Measurements from ENCODE around the gene DDC. TPM values are rescaled to one million over a fixed set of nuclear protein-coding genes. Genes with fewer than 3 reads are reported as not detected.
A peak's percentile ranks its signal among the peaks of the same experiment; 100 is the strongest.

The DDC gene
- total and polyA plus RNA-seq, 7 donors = 0.36 to 77.2 (median 49.9) TPM; not detected in 3

DNA sequence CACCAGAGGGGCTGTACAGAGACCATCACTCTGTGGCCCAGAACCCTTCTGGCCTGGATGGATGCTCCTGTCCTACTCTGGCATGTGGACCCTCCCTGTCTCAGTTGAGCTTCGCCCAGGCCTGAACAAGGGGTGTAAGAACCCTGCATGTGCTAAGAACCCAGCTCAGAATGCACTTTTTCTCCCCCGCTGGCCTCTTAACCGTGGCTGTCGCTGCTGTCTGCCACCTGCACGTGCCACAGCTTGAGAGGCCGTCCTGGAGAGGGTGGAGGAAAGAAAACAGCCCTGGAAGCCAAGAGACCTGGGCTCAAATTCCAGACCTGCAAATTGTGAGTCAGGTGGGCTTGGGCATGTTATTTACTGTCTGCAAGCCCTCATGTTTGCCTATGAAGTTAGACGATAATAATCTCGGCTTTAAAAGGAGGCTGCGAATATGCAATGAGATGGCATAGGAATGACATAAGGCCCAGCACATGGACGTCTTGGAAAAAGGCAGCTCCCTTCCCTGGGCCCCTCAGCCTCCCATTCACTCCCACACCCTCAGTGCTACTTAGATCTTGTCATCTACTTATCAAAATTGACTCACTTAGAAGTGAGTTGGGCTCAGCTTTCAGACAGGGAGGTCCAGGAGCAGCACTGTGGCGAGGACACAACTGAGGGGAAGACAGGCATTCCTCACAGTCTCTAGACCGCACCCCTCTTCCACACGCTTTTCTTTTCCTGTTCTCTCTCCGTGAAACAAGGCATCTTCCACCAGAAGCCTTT lies 146.5 kb downstream of the DDC start:
- no peaks in the 10 kb centered on the region for H3K36me3 ChIP-seq
- no peaks in the 10 kb centered on the region for H3K9me3 ChIP-seq
- no peaks in the 10 kb centered on the region for H3K4me1 ChIP-seq
- H3K27ac ChIP-seq = no peak overlapping the region
- 81 to 83% methylated on average over 14 of the region's 14 CpGs for WGBS, 2 donors
- no peak for TF ChIP-seq EP300 (IDR thresholded peaks at IDR 0.05)
- no peak for TF ChIP-seq POLR2AphosphoS5 (IDR thresholded peaks at IDR 0.05)
- TF ChIP-seq POLR2A (IDR thresholded peaks at IDR 0.05) = no peak
- TF ChIP-seq, protein P1, sequence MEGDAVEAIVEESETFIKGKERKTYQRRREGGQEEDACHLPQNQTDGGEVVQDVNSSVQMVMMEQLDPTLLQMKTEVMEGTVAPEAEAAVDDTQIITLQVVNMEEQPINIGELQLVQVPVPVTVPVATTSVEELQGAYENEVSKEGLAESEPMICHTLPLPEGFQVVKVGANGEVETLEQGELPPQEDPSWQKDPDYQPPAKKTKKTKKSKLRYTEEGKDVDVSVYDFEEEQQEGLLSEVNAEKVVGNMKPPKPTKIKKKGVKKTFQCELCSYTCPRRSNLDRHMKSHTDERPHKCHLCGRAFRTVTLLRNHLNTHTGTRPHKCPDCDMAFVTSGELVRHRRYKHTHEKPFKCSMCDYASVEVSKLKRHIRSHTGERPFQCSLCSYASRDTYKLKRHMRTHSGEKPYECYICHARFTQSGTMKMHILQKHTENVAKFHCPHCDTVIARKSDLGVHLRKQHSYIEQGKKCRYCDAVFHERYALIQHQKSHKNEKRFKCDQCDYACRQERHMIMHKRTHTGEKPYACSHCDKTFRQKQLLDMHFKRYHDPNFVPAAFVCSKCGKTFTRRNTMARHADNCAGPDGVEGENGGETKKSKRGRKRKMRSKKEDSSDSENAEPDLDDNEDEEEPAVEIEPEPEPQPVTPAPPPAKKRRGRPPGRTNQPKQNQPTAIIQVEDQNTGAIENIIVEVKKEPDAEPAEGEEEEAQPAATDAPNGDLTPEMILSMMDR (IDR thresholded peaks at IDR 0.05) = no peak
- H3K27me3 ChIP-seq = no peaks in the 10 kb centered on the region
- no peak for DNase-seq
- intact Hi-C loops (cut with DNase I) = loop anchor here (5.0 kb wide), 2 partner anchors 276 to 326 kb away; partner anchors contain the start of gene ZPBP
- H3K4me3 ChIP-seq = no peak overlapping the region

DNA sequence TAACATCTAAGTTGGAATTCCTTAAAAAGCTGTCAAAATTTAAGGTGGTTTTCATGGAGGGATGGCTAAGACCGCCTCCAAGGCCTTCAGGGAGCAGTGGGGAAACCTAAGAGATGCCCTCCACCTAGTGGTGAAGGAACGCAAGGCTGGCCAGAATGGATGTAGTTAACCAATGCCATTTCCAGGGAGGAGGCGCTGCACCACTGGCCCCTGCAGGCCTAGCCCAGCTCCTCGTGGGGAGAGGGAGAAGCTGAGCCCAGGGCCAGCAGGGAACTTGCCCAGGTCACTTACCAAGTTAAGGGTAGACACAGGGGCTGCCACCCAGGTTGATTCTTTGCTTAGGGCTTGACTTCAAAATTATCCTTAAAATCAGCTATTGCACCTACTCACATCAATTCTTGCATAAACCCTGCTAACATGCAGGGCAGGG lies 147.1 kb downstream of the DDC start:
- peak; percentile 76 for DNase-seq
- TF ChIP-seq POLR2AphosphoS5 (IDR thresholded peaks at IDR 0.05) = no peak
- TF ChIP-seq, protein P1 (IDR thresholded peaks at IDR 0.05) = peak in 3 of 4 experiments; percentile 23 to 59 (median 44)
- Histone ChIP-seq H3K4me1 (no peaks in the 10 kb centered on the region), H3K36me3 (no peaks in the 10 kb centered on the region), H3K4me3 (no peak overlapping the region), H3K27me3 (no peaks in the 10 kb centered on the region), H3K9me3 (no peaks in the 10 kb centered on the region), H3K27ac (no peak overlapping the region)
- WGBS, 2 donors = 7 to 11% methylated on average over 4 of the region's 4 CpGs
- intact Hi-C loops (cut with DNase I) = loop anchor here (5.0 kb wide), 2 partner anchors 276 to 326 kb away; partner anchors contain the start of gene ZPBP

DNA sequence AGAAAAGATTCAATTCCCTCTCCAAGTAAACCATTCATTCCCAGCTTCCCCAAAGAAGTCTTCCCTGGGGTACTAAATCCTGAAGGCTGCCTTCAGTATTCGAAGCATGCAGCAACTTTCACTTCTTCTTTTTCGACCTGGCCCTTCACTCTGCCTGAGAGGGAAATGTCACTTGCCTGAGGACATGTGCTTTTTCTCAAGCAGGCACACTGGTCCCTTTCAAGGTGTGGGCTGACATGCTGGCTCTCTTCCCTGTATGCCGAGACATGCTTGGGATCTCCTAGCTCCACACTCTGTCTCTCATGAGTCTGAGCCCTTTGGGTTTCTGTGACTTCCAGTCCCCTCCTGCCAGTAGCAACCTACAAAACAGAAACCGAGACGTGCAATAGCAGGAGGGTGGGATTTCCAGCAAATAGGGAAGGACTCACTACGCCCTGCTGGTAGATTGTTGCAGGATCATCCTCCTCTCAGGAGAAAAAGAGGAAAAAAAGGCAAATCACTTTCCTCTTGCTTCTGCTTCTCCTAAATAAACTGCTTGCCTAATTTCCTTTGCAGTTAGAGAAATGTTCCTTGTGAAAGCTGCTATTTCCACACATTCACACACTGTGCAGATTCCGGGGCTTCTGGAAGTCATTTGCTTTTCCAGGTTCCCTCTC lies 148.6 kb downstream of the DDC start:
- Histone ChIP-seq H3K4me3 (no peak overlapping the region), H3K4me1 (no peaks in the 10 kb centered on the region), H3K9me3 (no peaks in the 10 kb centered on the region), H3K36me3 (no peaks in the 10 kb centered on the region), H3K27ac (no peak overlapping the region), H3K27me3 (no peaks in the 10 kb centered on the region)
- 60 to 71% methylated on average over 7 of the region's 7 CpGs for WGBS, 2 donors
- intact Hi-C loops (cut with DNase I) = loop anchor here (5.0 kb wide), 2 partner anchors 274 to 324 kb away; partner anchors contain the start of gene ZPBP
- no peak for TF ChIP-seq POLR2A (IDR thresholded peaks at IDR 0.05)
- TF ChIP-seq POLR2AphosphoS5 (IDR thresholded peaks at IDR 0.05) = no peak
- TF ChIP-seq, protein P1 (IDR thresholded peaks at IDR 0.05) = no peak
- no peak for TF ChIP-seq EP300 (IDR thresholded peaks at IDR 0.05)
- no peak for DNase-seq

DNA sequence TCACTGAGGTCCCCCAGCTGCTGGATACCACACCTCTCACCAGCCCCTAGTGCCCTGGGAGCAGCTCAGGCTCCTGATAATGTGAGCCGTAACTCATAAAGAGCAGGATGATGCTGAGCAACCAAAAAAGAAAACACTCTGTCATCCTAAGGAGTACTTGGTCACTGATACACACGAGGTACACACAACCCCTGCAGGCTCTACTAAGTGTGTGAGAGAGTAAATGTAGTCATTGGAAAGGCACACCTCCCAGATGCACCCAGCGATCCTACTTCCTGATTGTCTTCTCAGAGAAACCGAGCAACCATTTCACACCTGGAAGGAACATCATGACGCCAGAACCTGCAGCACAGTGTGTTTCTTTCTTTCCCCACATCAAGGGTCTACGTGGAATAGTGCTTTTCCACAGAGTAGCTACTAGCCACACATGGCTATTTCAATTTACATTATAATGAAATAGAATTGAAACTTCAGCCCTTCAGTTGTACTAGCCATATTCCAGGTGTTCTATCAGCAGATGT lies 149.3 kb downstream of the DDC start:
- intact Hi-C loops (cut with DNase I) = loop anchor here (5.0 kb wide), 2 partner anchors 274 to 324 kb away; partner anchors contain the start of gene ZPBP

More for the DNA sequence above, 149.3 kb downstream of the DDC start:
- no peaks in the 10 kb centered on the region for H3K27me3 ChIP-seq
- DNase-seq = no peak
- WGBS, 2 donors = 58 to 60% methylated on average over 6 of the region's 6 CpGs
- no peak overlapping the region for H3K27ac ChIP-seq
- H3K9me3 ChIP-seq = no peaks in the 10 kb centered on the region
- H3K4me3 ChIP-seq = no peak overlapping the region
- no peaks in the 10 kb centered on the region for H3K4me1 ChIP-seq
- TF ChIP-seq POLR2AphosphoS5 (IDR thresholded peaks at IDR 0.05) (no peak), POLR2A (IDR thresholded peaks at IDR 0.05) (no peak)
- TF ChIP-seq, protein P1 (IDR thresholded peaks at IDR 0.05) = no peak
- no peaks in the 10 kb centered on the region for H3K36me3 ChIP-seq

Data from sigmoid colon (tissue), 7 donors.